Liver (tissue), 3 donors: ENCODE results near the gene PPP2R2C.

Source experiments
- RXRA ChIP-seq, 2 donors: IDR thresholded peaks; 2 replicates each; pipeline ENCODE4 v1.6.1; 2017 to 2018; ENCODE audit warnings: antibody characterized with exemption in 2 of 2, mild to moderate bottlenecking in 1 of 2
- TF ChIP-seq, protein P1 (sequence below): fragments of 150-350 bp; IDR thresholded peaks from 2 replicates; pipeline ENCODE4 v1.5.1; 2017; ENCODE audit warnings: improper control_type of control experiment, low read depth, low read length; ENCODE audit not compliant: missing input control
- donor health status: healthy.
- donor health status: healthy.

DNA sequence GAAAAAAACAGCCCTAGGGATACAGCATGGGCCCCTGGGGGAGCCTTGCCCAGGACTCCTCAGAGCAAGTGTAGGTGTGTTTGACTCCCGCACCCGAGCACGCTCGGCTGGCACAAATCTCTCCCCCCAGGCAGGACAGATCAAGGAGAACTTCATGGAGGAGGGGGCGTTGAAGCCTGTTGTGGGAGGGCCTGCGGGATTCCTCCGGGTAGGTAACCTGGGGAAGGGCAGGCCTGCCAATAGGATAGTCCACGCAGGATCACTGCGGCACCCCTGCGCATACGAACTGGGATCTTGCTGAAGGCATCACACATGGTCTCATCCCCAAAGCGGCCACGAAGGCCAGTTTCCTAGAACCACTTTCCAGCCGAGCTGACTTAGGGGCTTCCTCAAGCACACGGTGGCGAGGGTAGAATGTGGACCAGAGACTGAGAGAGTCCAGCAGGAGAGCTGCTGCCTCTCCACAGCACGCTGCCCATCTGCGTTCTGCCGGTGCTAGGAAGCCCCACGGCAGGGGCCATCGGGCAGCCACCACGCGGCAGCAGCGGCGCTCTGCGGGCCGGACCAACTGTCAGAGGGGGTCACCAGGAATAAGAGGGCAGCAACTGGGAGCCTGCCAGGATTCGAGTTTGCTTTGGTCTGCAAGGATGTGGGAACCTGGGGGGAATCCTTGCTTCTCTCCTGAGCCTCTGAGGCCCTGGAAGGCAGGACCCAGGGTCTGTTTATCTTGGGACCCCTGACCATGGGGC is 145.9 kb downstream of the PPP2R2C start:
- TF ChIP-seq, protein P1, sequence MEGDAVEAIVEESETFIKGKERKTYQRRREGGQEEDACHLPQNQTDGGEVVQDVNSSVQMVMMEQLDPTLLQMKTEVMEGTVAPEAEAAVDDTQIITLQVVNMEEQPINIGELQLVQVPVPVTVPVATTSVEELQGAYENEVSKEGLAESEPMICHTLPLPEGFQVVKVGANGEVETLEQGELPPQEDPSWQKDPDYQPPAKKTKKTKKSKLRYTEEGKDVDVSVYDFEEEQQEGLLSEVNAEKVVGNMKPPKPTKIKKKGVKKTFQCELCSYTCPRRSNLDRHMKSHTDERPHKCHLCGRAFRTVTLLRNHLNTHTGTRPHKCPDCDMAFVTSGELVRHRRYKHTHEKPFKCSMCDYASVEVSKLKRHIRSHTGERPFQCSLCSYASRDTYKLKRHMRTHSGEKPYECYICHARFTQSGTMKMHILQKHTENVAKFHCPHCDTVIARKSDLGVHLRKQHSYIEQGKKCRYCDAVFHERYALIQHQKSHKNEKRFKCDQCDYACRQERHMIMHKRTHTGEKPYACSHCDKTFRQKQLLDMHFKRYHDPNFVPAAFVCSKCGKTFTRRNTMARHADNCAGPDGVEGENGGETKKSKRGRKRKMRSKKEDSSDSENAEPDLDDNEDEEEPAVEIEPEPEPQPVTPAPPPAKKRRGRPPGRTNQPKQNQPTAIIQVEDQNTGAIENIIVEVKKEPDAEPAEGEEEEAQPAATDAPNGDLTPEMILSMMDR: no peak
- no peak for TF ChIP-seq RXRA (IDR thresholded peaks at IDR 0.05)
